HepG2 (cell line): Measurements from ENCODE around the gene ARHGEF16. TPM values are rescaled to one million over a fixed set of nuclear protein-coding genes. Genes with fewer than 3 reads are reported as not detected.

ENCODE experiments used
- AGO2 ChIP-seq: fragments of 200-400 bp; formaldehyde crosslinking; optimal IDR thresholded peaks from 2 replicates; pipeline ENCODE3; 2017; ENCODE audit warnings: mild to moderate bottlenecking, low read depth, low read length, moderate library complexity
- ARNT2 ChIP-seq: sonication (generic); formaldehyde crosslinking; IDR thresholded peaks from 2 replicates; pipeline ENCODE4 v1.8.0; 2022; ENCODE audit warnings: mild to moderate bottlenecking, low read depth, missing genetic modification reagents, moderate library complexity
- GMEB1 ChIP-seq: sonication (generic); formaldehyde crosslinking; IDR thresholded peaks from 2 replicates; pipeline ENCODE4 v1.5.1; 2020; ENCODE audit warnings: missing genetic modification reagents, mild to moderate bottlenecking, borderline replicate concordance
- GTF3A ChIP-seq: sonication (generic); formaldehyde crosslinking; conservative IDR thresholded peaks from 2 replicates; pipeline ENCODE4 v1.4.0; 2020; ENCODE audit warnings: mild to moderate bottlenecking, missing genetic modification reagents
- IKZF4 ChIP-seq: sonication (generic); formaldehyde crosslinking; IDR thresholded peaks from 2 replicates; pipeline ENCODE4 v1.5.1; 2020; ENCODE audit warnings: borderline replicate concordance, mild to moderate bottlenecking, low read depth, missing genetic modification reagents; ENCODE audit errors: not compliant biosample characterization
- JUND ChIP-seq: sonication (generic); formaldehyde crosslinking; IDR thresholded peaks from 2 replicates; pipeline ENCODE4 v1.8.0; 2022; ENCODE audit warnings: mild to moderate bottlenecking, missing genetic modification reagents
- PATZ1 ChIP-seq: sonication (generic); formaldehyde crosslinking; IDR thresholded peaks from 2 replicates; pipeline ENCODE4 v1.4.0; 2020; ENCODE audit warnings: missing genetic modification reagents
- SMARCE1 ChIP-seq: fragments of 450-650 bp; IDR thresholded peaks from 2 replicates; pipeline ENCODE4 v1.6.1; 2017; ENCODE audit warnings: borderline replicate concordance
- ZBTB10 ChIP-seq: sonication (generic); formaldehyde crosslinking; IDR thresholded peaks from 2 replicates; pipeline ENCODE4 v1.4.0; 2020; ENCODE audit warnings: missing genetic modification reagents, borderline replicate concordance
- ZNF234 ChIP-seq: sonication (generic); formaldehyde crosslinking; conservative IDR thresholded peaks from 2 replicates; pipeline ENCODE4 v1.5.1; 2020; ENCODE audit warnings: mild to moderate bottlenecking, missing genetic modification reagents
- ZNF264 ChIP-seq: sonication (generic); formaldehyde crosslinking; IDR thresholded peaks from 2 replicates; pipeline ENCODE4 v1.4.0; 2020; ENCODE audit warnings: missing genetic modification reagents
- ZNF407 ChIP-seq: sonication (generic); formaldehyde crosslinking; IDR thresholded peaks from one replicate; pipeline ENCODE4 v1.5.1; 2020; ENCODE audit warnings: mild to moderate bottlenecking, missing genetic modification reagents; ENCODE audit errors: not compliant biosample characterization
- polyA plus RNA-seq, 8 experiments: library from polyadenylated mRNA; depleted of rRNA in 3 of 8; stranded (reverse) in 7 of 8; unstranded in 1 of 8; fragments of >200 nt; fragmentation: Illumina TruSeq in 4 of 8; extraction: Trizol in 4 of 8; gene quantifications; 2 replicates each; pipeline versions ENCODE4 v1.2.1 to v1.2.3, GENCODE V29; 2011 to 2016; ENCODE audit warnings: low read depth in 4 of 8, missing spikeins in 1 of 8, mixed read lengths in 1 of 8; ENCODE audit not compliant: insufficient read depth in 1 of 8
- total RNA-seq, 5 experiments: library from RNA; depleted of rRNA; stranded (reverse); fragments of >200 nt; fragmentation: Illumina TruSeq; extraction: Trizol; gene quantifications; 2 replicates each; pipeline ENCODE4 v1.2.3, GENCODE V29; 2016; ENCODE audit warnings: low read depth in 1 of 5

The ARHGEF16 gene
- total and polyA plus RNA-seq, 2 of the 13 experiments (the other 11 are each of a cell fraction or from before 2014, with no cell fraction given) = 20.3 to 39.9 TPM

GRCh38 chr1:3453891-3454810 lies at the start of gene ARHGEF16 (continued):
- TF ChIP-seq ZNF407 (no peak), JUND (CRISPR knock-in tag) (no peak), PATZ1 (peak; percentile 12), AGO2 (peak; percentile 93), IKZF4 (CRISPR knock-in tag) (peak; percentile 6), ZBTB10 (CRISPR knock-in tag) (peak; percentile 75), ARNT2 (CRISPR knock-in tag) (peak; percentile 52; the same call in 1 of the 2 replicates), ZNF264 (0 out of 2 replicates have a peak, but pooled peaks have one; percentile 39), GTF3A (CRISPR knock-in tag) (no peak), GMEB1 (CRISPR knock-in tag) (0 out of 2 replicates have a peak, but pooled peaks have one; percentile 26), ZNF234 (CRISPR knock-in tag) (no peak), SMARCE1 (no peak)
